Heart left ventricle (tissue), 13 donors: ENCODE data around the gene LGALS7B.

ENCODE experiments used
- POLR2A ChIP-seq, 2 donors: fragments of 450-650 bp; IDR thresholded peaks; one replicate each; pipeline ENCODE4 v1.6.1; 2017; ENCODE audit warnings: antibody characterized with exemption in 2 of 2, mild to moderate bottlenecking in 2 of 2, moderate library complexity in 2 of 2
- TF ChIP-seq, protein P1 (sequence below), 12 donors: fragments of 200-600 bp; sonication (generic) in 4 of 12; IDR thresholded peaks; one replicate each; pipeline versions ENCODE4 v1.5.0 to v1.8.0; 2018 to 2022; ENCODE audit warnings: antibody characterized with exemption in 12 of 12, mild to moderate bottlenecking in 5 of 12
- donor health status: ischemic (EF 13 %, LVEDD 7.1; RV severe dilation, severe dysfunction).
- donor health status: DM: no; HTN: yes; CAD: no.
- donor health status: DM: no; HTN: no; CAD: no.
- donor health status: ischemic (EF 25% LVEDD 6.9; RV normal size, moderate dysfunction).
- donor health status: ischemic (EF 25% LVEDD 5.7; RV mildly dilated, moderate dysfunction).
- donor health status: ischemic (EF 35%, LVEDD 5.7; RV mildly dilated, moderate dysfunction).
- donor health status: nonischemic (EF 11% LVEDD 7.7; RV severe dilation, severe dysfunction).
- donor health status: DM: yes; HTN: yes; CAD: no.
- donor health status: PGD.
- donor health status: ischemic (EF 29% LVEDD 5.4; RV normal size, mild dysfunction).
- donor health status: nonischemic (EF 23%, LVEDD 6.1; RV moderate dilation, normal function).

DNA sequence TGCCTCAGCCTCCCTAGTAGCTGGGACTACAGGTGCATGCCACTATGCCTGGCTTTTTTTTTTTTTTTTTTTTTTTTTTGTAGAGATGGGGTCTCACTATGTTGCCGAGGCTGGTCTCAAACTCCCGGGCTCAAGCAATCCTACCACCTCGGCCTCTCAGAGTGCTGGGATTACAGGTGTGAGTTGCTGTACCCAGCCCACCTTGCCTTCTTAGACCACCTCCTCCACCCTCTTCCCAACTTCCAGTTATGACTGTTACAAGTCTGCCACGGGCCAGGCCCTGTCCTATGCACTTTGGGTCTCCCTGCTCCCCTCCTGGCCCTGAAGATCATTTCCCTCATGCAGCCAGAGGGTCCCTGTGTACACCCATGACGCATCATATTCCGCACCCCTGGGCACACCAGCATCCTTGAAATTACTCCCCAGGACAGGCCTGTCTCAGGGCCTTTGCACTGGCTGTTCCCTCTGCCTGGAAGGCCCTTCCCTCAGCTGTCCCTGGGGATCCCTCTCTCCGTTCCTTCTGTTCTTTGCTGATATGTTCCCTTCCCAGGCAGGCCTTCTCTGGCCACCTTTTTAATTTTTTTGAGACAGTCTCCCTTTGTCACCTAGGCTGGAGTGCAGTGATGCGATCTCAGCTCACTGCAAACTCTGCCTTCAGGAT, 20.7 kb downstream of the LGALS7B start:
- TF ChIP-seq, protein P1, sequence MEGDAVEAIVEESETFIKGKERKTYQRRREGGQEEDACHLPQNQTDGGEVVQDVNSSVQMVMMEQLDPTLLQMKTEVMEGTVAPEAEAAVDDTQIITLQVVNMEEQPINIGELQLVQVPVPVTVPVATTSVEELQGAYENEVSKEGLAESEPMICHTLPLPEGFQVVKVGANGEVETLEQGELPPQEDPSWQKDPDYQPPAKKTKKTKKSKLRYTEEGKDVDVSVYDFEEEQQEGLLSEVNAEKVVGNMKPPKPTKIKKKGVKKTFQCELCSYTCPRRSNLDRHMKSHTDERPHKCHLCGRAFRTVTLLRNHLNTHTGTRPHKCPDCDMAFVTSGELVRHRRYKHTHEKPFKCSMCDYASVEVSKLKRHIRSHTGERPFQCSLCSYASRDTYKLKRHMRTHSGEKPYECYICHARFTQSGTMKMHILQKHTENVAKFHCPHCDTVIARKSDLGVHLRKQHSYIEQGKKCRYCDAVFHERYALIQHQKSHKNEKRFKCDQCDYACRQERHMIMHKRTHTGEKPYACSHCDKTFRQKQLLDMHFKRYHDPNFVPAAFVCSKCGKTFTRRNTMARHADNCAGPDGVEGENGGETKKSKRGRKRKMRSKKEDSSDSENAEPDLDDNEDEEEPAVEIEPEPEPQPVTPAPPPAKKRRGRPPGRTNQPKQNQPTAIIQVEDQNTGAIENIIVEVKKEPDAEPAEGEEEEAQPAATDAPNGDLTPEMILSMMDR (IDR thresholded peaks at IDR 0.05): no peak
- no peak for TF ChIP-seq POLR2A (IDR thresholded peaks at IDR 0.05)
